Measurements from ENCODE around the gene DPH6.

DNA sequence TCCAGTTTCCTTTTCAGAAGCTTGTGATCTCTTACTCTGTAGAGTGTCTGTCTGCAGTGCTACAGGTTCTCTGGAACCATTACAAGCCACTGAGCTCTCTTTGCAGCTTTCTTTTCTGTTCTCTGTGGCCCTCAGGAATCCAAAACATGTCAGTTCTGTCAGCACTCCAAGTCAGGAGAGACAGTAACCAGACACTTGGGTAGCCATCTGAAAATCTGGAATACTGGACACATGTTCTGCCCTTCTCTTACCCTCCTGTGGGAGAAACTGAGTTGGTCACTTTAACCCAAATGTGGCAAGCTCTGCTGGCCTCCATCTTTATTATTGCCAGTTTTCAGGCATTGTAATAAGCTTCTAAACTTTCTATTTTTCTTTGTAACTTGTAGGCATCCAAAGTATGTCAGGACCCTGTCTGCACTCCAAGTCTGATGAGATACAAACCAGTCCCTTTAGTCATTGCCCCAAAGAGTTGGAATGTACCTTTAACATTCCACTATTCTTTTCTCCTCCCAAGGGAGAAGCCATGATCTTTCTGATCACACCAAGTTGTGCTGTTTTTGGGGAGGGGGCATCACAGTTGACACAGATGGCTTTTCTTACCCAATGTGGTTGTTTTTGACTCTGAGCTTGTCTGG, 183.7 kb downstream of the DPH6 start:
- TF ChIP-seq, protein P1, sequence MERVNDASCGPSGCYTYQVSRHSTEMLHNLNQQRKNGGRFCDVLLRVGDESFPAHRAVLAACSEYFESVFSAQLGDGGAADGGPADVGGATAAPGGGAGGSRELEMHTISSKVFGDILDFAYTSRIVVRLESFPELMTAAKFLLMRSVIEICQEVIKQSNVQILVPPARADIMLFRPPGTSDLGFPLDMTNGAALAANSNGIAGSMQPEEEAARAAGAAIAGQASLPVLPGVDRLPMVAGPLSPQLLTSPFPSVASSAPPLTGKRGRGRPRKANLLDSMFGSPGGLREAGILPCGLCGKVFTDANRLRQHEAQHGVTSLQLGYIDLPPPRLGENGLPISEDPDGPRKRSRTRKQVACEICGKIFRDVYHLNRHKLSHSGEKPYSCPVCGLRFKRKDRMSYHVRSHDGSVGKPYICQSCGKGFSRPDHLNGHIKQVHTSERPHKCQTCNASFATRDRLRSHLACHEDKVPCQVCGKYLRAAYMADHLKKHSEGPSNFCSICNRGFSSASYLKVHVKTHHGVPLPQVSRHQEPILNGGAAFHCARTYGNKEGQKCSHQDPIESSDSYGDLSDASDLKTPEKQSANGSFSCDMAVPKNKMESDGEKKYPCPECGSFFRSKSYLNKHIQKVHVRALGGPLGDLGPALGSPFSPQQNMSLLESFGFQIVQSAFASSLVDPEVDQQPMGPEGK (CRISPR knock-in tag; IDR thresholded peaks at IDR 0.05; ENCODE audit: borderline replicate concordance): no peak
- no peak for TF ChIP-seq ZFP3 (CRISPR knock-in tag; IDR thresholded peaks at IDR 0.05)
- TF ChIP-seq, protein P2, sequence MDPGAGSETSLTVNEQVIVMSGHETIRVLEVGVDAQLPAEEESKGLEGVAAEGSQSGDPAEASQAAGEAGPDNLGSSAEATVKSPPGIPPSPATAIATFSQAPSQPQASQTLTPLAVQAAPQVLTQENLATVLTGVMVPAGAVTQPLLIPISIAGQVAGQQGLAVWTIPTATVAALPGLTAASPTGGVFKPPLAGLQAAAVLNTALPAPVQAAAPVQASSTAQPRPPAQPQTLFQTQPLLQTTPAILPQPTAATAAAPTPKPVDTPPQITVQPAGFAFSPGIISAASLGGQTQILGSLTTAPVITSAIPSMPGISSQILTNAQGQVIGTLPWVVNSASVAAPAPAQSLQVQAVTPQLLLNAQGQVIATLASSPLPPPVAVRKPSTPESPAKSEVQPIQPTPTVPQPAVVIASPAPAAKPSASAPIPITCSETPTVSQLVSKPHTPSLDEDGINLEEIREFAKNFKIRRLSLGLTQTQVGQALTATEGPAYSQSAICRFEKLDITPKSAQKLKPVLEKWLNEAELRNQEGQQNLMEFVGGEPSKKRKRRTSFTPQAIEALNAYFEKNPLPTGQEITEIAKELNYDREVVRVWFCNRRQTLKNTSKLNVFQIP (CRISPR knock-in tag; IDR thresholded peaks at IDR 0.05; ENCODE audit: borderline replicate concordance, low read depth): no peak
- TF ChIP-seq, protein P3, sequence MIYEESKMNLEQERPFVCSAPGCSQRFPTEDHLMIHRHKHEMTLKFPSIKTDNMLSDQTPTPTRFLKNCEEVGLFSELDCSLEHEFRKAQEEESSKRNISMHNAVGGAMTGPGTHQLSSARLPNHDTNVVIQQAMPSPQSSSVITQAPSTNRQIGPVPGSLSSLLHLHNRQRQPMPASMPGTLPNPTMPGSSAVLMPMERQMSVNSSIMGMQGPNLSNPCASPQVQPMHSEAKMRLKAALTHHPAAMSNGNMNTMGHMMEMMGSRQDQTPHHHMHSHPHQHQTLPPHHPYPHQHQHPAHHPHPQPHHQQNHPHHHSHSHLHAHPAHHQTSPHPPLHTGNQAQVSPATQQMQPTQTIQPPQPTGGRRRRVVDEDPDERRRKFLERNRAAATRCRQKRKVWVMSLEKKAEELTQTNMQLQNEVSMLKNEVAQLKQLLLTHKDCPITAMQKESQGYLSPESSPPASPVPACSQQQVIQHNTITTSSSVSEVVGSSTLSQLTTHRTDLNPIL (CRISPR knock-in tag; IDR thresholded peaks at IDR 0.05; ENCODE audit: low read depth): no peak
- TF ChIP-seq, protein P4, sequence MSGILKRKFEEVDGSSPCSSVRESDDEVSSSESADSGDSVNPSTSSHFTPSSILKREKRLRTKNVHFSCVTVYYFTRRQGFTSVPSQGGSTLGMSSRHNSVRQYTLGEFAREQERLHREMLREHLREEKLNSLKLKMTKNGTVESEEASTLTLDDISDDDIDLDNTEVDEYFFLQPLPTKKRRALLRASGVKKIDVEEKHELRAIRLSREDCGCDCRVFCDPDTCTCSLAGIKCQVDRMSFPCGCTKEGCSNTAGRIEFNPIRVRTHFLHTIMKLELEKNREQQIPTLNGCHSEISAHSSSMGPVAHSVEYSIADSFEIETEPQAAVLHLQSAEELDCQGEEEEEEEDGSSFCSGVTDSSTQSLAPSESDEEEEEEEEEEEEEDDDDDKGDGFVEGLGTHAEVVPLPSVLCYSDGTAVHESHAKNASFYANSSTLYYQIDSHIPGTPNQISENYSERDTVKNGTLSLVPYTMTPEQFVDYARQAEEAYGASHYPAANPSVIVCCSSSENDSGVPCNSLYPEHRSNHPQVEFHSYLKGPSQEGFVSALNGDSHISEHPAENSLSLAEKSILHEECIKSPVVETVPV (CRISPR knock-in tag; IDR thresholded peaks at IDR 0.05): no peak
- TF ChIP-seq SNAI2 (CRISPR knock-in tag; IDR thresholded peaks at IDR 0.05): no peak
- TF ChIP-seq ZNF8 (CRISPR knock-in tag; IDR thresholded peaks at IDR 0.05): no peak
- TF ChIP-seq TOX (CRISPR knock-in tag; IDR thresholded peaks at IDR 0.05; ENCODE audit: borderline replicate concordance): no peak
- TF ChIP-seq ISL1 (CRISPR knock-in tag; IDR thresholded peaks at IDR 0.05): peak; percentile 43; the same call in 1 of the 2 replicates
- TF ChIP-seq ESRRG (CRISPR knock-in tag; IDR thresholded peaks at IDR 0.05): no peak
